HUES64 (cell line): ENCODE data around the gene DCLK1.

Source experiments
- H3K27ac ChIP-seq: 2 replicates; pipeline ENCODE4 v1.7.0; 2013; ENCODE audit warnings: low read depth, low read length, inconsistent platforms
- H3K27me3 ChIP-seq: 2 replicates; pipeline ENCODE4 v1.6.1; 2013; ENCODE audit warnings: mild to moderate bottlenecking, low read length; ENCODE audit not compliant: insufficient read depth
- H3K36me3 ChIP-seq: 2 replicates; pipeline ENCODE4 v1.6.1; 2013; ENCODE audit warnings: mild to moderate bottlenecking, low read length; ENCODE audit not compliant: insufficient read depth
- H3K4me1 ChIP-seq: 2 replicates; pipeline ENCODE4 v1.6.1; 2013; ENCODE audit warnings: mild to moderate bottlenecking, low read length, moderate library complexity; ENCODE audit not compliant: insufficient read depth
- H3K4me3 ChIP-seq: 2 replicates; pipeline ENCODE4 v1.5.1; 2013; ENCODE audit warnings: mild to moderate bottlenecking, low read length, moderate library complexity
- H3K9ac ChIP-seq: 2 replicates; pipeline ENCODE4 v1.6.1; 2013; ENCODE audit warnings: mild to moderate bottlenecking, low read depth, low read length
- H3K9me3 ChIP-seq: 2 replicates; pipeline ENCODE4 v1.6.1; 2013; ENCODE audit warnings: low read depth, low read length; ENCODE audit not compliant: insufficient read depth
- WGBS: fragments of 150-250, 120-280 bp; methylation state at CpG from one replicate; pipeline ENCODE4 v1.1.7; 2013; ENCODE audit warnings: missing lambda C conversion rate; 5-methylcytosine and 5-hydroxymethylcytosine counted together

The DCLK1 gene

GRCh38 chr13:35892837-35893814 is 238.1 kb downstream of the DCLK1 start:
- Histone ChIP-seq H3K9ac (no peak overlapping the region), H3K36me3 (no peaks in the 10 kb centered on the region), H3K27me3 (no peaks in the 10 kb centered on the region), H3K4me1 (peaks cover 7% of the 10 kb centered on the region), H3K9me3 (no peaks in the 10 kb centered on the region), H3K4me3 (no peak overlapping the region), H3K27ac (no peak overlapping the region)
- WGBS = 94% methylated on average over 6 of the region's 6 CpGs

GRCh38 chr13:35891507-35892441 is 239.4 kb downstream of the DCLK1 start:
- H3K27ac ChIP-seq = no peak overlapping the region
- no peak overlapping the region for H3K4me3 ChIP-seq
- WGBS = 80% methylated on average over 10 of the region's 12 CpGs
- no peaks in the 10 kb centered on the region for H3K27me3 ChIP-seq
- H3K9ac ChIP-seq = no peak overlapping the region
- H3K9me3 ChIP-seq = no peaks in the 10 kb centered on the region
- H3K4me1 ChIP-seq = peaks cover 7% of the 10 kb centered on the region
- H3K36me3 ChIP-seq = no peaks in the 10 kb centered on the region

GRCh38 chr13:35889560-35889959 is 241.6 kb downstream of the DCLK1 start:
- Histone ChIP-seq H3K27me3 (no peaks in the 10 kb centered on the region), H3K9ac (no peak overlapping the region), H3K4me3 (no peak overlapping the region), H3K4me1 (peaks cover 14% of the 10 kb centered on the region), H3K9me3 (no peaks in the 10 kb centered on the region), H3K36me3 (no peaks in the 10 kb centered on the region), H3K27ac (no peak overlapping the region)
- WGBS = 100% methylated on average over 1 of the region's 2 CpGs

GRCh38 chr13:35888981-35889380 is 242.2 kb downstream of the DCLK1 start:
- Histone ChIP-seq H3K27me3 (no peaks in the 10 kb centered on the region), H3K27ac (no peak overlapping the region), H3K9ac (no peak overlapping the region), H3K36me3 (no peaks in the 10 kb centered on the region), H3K9me3 (no peaks in the 10 kb centered on the region), H3K4me3 (no peak overlapping the region), H3K4me1 (peaks cover 19% of the 10 kb centered on the region)
- WGBS = 85% methylated on average over 1 of the region's 2 CpGs

GRCh38 chr13:35888457-35888883 is 242.7 kb downstream of the DCLK1 start:
- 86% methylated on average over 3 of the region's 3 CpGs for WGBS
- no peak overlapping the region for H3K27ac ChIP-seq
- H3K9ac ChIP-seq = no peak overlapping the region
- no peaks in the 10 kb centered on the region for H3K27me3 ChIP-seq
- H3K4me3 ChIP-seq = no peak overlapping the region
- H3K9me3 ChIP-seq = no peaks in the 10 kb centered on the region
- H3K36me3 ChIP-seq = no peaks in the 10 kb centered on the region
- peaks cover 19% of the 10 kb centered on the region for H3K4me1 ChIP-seq

- WGBS = 94% methylated on average over 6 of the region's 6 CpGs
- Histone ChIP-seq H3K4me3 (no peak overlapping the region), H3K27me3 (no peaks in the 10 kb centered on the region), H3K9ac (no peak overlapping the region), H3K27ac (no peak overlapping the region), H3K4me1 (peaks cover 19% of the 10 kb centered on the region), H3K36me3 (no peaks in the 10 kb centered on the region), H3K9me3 (no peaks in the 10 kb centered on the region)
These were observed 244.0 kb downstream of the DCLK1 start for GRCh38 chr13:35887115-35887666.

- peaks cover 16% of the 10 kb centered on the region for H3K4me1 ChIP-seq
- H3K27me3 ChIP-seq = no peaks in the 10 kb centered on the region
- H3K4me3 ChIP-seq = no peak overlapping the region
- WGBS = 91% methylated on average over 9 of the region's 9 CpGs
- no peaks in the 10 kb centered on the region for H3K36me3 ChIP-seq
- no peak overlapping the region for H3K9ac ChIP-seq
- no peak overlapping the region for H3K27ac ChIP-seq
- no peaks in the 10 kb centered on the region for H3K9me3 ChIP-seq
These were observed 244.7 kb downstream of the DCLK1 start for GRCh38 chr13:35886332-35887114.

GRCh38 chr13:35884211-35884760 is 246.9 kb downstream of the DCLK1 start:
- H3K27me3 ChIP-seq = no peaks in the 10 kb centered on the region
- no peak overlapping the region for H3K9ac ChIP-seq
- WGBS = 95% methylated on average over 4 of the region's 4 CpGs
- H3K36me3 ChIP-seq = no peaks in the 10 kb centered on the region
- peaks cover 12% of the 10 kb centered on the region; the same call in 1 of the 2 replicates for H3K4me1 ChIP-seq
- no peak overlapping the region for H3K27ac ChIP-seq
- H3K4me3 ChIP-seq = no peak overlapping the region
- H3K9me3 ChIP-seq = no peaks in the 10 kb centered on the region

GRCh38 chr13:35882722-35883497 is 248.3 kb downstream of the DCLK1 start:
- Histone ChIP-seq H3K4me1 (peaks cover 12% of the 10 kb centered on the region; the same call in 1 of the 2 replicates), H3K9ac (no peak overlapping the region), H3K4me3 (no peak overlapping the region), H3K36me3 (no peaks in the 10 kb centered on the region), H3K9me3 (no peaks in the 10 kb centered on the region), H3K27me3 (no peaks in the 10 kb centered on the region), H3K27ac (no peak overlapping the region)
- 87% methylated on average over 10 of the region's 10 CpGs for WGBS
